ENCODE data around the gene MTM1. TPM values are rescaled to one million over a fixed set of nuclear protein-coding genes. Genes with fewer than 3 reads are reported as not detected.

Gene MTM1
- total and polyA plus RNA-seq, 2 experiments from 2014 or later: 3.2 to 8.7 TPM

DNA sequence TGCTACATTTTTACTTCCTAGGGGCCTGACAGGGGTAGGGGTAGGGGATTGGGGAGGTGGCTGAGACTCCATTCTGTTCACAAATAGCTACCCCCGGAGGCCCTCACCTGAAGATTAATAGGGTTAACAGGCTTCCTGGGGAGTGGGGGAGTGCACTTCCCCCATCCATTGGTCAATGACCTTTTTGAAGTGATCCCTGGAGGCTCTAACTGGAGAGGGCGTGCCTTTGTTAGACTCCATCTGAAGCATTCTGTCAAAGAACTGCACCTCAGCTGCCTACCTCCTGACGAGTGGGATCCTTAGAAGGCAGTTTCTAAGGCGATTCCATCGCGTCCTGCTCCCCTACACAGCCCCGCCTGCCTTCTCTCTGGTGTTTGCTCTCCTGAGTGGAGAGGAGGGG is 10.0 kb upstream of the MTM1 start:
- H3K4me2 ChIP-seq: peak overlapping the region; percentile 32; the same call in 1 of the 2 replicates
- no peaks in the 10 kb centered on the region for H4K20me1 ChIP-seq (replicated peaks; ENCODE audit: insufficient read depth)
- H3K4me1 ChIP-seq (ENCODE audit: insufficient read depth): no peaks in the 10 kb centered on the region
- ATAC-seq (peak; percentile 71), DNase-seq (ENCODE audit: low spot score) (no peak)
- no peak overlapping the region for H3K27ac ChIP-seq (ENCODE audit: low read depth)
- H3F3A ChIP-seq (replicated peaks; ENCODE audit: low read depth): no peaks in the 10 kb centered on the region
- Mint-ChIP-seq H3K4me3 (no peak overlapping the region), H3K27me3 (ENCODE audit: insufficient read depth, low read depth, poor library complexity) (no peaks in the 10 kb centered on the region), H3K9me3 (no peaks in the 10 kb centered on the region), H3K36me3 (ENCODE audit: low read depth) (no peaks in the 10 kb centered on the region), H3K4me1 (peaks cover 5% of the 10 kb centered on the region; the same call in 2 of the 3 replicates), H3K27ac (no peak overlapping the region)
- no peak for TF ChIP-seq ZNF114 (CRISPR knock-in tag; IDR thresholded peaks at IDR 0.05)
- TF ChIP-seq, protein P1, sequence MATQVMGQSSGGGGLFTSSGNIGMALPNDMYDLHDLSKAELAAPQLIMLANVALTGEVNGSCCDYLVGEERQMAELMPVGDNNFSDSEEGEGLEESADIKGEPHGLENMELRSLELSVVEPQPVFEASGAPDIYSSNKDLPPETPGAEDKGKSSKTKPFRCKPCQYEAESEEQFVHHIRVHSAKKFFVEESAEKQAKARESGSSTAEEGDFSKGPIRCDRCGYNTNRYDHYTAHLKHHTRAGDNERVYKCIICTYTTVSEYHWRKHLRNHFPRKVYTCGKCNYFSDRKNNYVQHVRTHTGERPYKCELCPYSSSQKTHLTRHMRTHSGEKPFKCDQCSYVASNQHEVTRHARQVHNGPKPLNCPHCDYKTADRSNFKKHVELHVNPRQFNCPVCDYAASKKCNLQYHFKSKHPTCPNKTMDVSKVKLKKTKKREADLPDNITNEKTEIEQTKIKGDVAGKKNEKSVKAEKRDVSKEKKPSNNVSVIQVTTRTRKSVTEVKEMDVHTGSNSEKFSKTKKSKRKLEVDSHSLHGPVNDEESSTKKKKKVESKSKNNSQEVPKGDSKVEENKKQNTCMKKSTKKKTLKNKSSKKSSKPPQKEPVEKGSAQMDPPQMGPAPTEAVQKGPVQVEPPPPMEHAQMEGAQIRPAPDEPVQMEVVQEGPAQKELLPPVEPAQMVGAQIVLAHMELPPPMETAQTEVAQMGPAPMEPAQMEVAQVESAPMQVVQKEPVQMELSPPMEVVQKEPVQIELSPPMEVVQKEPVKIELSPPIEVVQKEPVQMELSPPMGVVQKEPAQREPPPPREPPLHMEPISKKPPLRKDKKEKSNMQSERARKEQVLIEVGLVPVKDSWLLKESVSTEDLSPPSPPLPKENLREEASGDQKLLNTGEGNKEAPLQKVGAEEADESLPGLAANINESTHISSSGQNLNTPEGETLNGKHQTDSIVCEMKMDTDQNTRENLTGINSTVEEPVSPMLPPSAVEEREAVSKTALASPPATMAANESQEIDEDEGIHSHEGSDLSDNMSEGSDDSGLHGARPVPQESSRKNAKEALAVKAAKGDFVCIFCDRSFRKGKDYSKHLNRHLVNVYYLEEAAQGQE (IDR thresholded peaks at IDR 0.05; ENCODE audit: unreplicated experiment): no peak
- TF ChIP-seq, protein P2, sequence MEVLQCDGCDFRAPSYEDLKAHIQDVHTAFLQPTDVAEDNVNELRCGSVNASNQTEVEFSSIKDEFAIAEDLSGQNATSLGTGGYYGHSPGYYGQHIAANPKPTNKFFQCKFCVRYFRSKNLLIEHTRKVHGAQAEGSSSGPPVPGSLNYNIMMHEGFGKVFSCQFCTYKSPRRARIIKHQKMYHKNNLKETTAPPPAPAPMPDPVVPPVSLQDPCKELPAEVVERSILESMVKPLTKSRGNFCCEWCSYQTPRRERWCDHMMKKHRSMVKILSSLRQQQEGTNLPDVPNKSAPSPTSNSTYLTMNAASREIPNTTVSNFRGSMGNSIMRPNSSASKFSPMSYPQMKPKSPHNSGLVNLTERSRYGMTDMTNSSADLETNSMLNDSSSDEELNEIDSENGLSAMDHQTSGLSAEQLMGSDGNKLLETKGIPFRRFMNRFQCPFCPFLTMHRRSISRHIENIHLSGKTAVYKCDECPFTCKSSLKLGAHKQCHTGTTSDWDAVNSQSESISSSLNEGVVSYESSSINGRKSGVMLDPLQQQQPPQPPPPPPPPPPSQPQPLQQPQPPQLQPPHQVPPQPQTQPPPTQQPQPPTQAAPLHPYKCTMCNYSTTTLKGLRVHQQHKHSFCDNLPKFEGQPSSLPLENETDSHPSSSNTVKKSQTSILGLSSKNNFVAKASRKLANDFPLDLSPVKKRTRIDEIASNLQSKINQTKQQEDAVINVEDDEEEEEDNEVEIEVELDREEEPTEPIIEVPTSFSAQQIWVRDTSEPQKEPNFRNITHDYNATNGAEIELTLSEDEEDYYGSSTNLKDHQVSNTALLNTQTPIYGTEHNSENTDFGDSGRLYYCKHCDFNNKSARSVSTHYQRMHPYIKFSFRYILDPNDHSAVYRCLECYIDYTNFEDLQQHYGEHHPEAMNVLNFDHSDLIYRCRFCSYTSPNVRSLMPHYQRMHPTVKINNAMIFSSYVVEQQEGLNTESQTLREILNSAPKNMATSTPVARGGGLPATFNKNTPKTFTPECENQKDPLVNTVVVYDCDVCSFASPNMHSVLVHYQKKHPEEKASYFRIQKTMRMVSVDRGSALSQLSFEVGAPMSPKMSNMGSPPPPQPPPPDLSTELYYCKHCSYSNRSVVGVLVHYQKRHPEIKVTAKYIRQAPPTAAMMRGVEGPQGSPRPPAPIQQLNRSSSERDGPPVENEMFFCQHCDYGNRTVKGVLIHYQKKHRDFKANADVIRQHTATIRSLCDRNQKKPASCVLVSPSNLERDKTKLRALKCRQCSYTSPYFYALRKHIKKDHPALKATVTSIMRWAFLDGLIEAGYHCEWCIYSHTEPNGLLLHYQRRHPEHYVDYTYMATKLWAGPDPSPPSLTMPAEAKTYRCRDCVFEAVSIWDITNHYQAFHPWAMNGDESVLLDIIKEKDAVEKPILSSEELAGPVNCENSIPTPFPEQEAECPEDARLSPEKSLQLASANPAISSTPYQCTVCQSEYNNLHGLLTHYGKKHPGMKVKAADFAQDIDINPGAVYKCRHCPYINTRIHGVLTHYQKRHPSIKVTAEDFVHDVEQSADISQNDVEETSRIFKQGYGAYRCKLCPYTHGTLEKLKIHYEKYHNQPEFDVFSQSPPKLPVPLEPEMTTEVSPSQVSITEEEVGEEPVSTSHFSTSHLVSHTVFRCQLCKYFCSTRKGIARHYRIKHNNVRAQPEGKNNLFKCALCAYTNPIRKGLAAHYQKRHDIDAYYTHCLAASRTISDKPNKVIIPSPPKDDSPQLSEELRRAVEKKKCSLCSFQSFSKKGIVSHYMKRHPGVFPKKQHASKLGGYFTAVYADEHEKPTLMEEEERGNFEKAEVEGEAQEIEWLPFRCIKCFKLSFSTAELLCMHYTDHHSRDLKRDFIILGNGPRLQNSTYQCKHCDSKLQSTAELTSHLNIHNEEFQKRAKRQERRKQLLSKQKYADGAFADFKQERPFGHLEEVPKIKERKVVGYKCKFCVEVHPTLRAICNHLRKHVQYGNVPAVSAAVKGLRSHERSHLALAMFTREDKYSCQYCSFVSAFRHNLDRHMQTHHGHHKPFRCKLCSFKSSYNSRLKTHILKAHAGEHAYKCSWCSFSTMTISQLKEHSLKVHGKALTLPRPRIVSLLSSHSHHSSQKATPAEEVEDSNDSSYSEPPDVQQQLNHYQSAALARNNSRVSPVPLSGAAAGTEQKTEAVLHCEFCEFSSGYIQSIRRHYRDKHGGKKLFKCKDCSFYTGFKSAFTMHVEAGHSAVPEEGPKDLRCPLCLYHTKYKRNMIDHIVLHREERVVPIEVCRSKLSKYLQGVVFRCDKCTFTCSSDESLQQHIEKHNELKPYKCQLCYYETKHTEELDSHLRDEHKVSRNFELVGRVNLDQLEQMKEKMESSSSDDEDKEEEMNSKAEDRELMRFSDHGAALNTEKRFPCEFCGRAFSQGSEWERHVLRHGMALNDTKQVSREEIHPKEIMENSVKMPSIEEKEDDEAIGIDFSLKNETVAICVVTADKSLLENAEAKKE (CRISPR knock-in tag; IDR thresholded peaks at IDR 0.05): no peak
- TF ChIP-seq, protein P3, sequence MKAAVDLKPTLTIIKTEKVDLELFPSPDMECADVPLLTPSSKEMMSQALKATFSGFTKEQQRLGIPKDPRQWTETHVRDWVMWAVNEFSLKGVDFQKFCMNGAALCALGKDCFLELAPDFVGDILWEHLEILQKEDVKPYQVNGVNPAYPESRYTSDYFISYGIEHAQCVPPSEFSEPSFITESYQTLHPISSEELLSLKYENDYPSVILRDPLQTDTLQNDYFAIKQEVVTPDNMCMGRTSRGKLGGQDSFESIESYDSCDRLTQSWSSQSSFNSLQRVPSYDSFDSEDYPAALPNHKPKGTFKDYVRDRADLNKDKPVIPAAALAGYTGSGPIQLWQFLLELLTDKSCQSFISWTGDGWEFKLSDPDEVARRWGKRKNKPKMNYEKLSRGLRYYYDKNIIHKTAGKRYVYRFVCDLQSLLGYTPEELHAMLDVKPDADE (IDR thresholded peaks at IDR 0.05): no peak
- no peak for TF ChIP-seq JUNB (IDR thresholded peaks at IDR 0.05; ENCODE audit: unreplicated experiment)
- TF ChIP-seq STAT1 (IDR thresholded peaks at IDR 0.05; ENCODE audit: unreplicated experiment): no peak
- TF ChIP-seq EZH2phosphoT487 (IDR thresholded peaks at IDR 0.05; ENCODE audit: unreplicated experiment): no peak
- TF ChIP-seq CREB1 (CRISPR knock-in tag; IDR thresholded peaks at IDR 0.05; ENCODE audit: low read depth): no peak
- no peak for TF ChIP-seq ZNF331 (CRISPR knock-in tag; IDR thresholded peaks at IDR 0.05; ENCODE audit: low read depth)
- no peak for TF ChIP-seq NANOG (IDR thresholded peaks at IDR 0.05; ENCODE audit: borderline replicate concordance)
- H3K4me3 ChIP-seq: no peak overlapping the region
- no peaks in the 10 kb centered on the region for H3K36me3 ChIP-seq (ENCODE audit: insufficient read depth)
- H3K27me3 ChIP-seq (ENCODE audit: insufficient read depth): no peaks in the 10 kb centered on the region
- no peaks in the 10 kb centered on the region for H3K79me2 ChIP-seq (replicated peaks; ENCODE audit: insufficient read depth)
- H3K9me2 ChIP-seq (ENCODE audit: insufficient read depth): no peaks in the 10 kb centered on the region
- no peak overlapping the region for H2AFZ ChIP-seq
